OCI-LY1 (cell line): ENCODE measurements around the gene SSX7.
"Not testable (repeated sequence)": the region's sequence is repeated elsewhere in the genome, so short reads cannot be mapped to it uniquely, and the experiment has no call there.

Source experiments
- H2AFZ ChIP-seq: fragments of 200-600 bp; sonication (generic), shearing (Covaris generic); 2 replicates; pipeline ENCODE4 v1.6.0; 2014; ENCODE audit warnings: antibody characterized with exemption, mild to moderate bottlenecking, low read length
- H3F3A ChIP-seq: fragments of 200-600 bp; sonication (generic), shearing (Covaris generic); 2 replicates; pipeline ENCODE4 v1.6.0; 2014; ENCODE audit warnings: mild to moderate bottlenecking, antibody characterized with exemption, low read length, moderate library complexity; ENCODE audit not compliant: insufficient read depth
- H3K27ac ChIP-seq: fragments of 200-600 bp; sonication (generic); 2 replicates; pipeline ENCODE4 v1.5.1; 2014; ENCODE audit warnings: low read length, mixed run types, mild to moderate bottlenecking, low read depth; ENCODE audit not compliant: poor library complexity, severe bottlenecking
- H3K27me3 ChIP-seq: fragments of 200-600 bp; sonication (generic); 2 replicates; pipeline ENCODE4 v1.6.0; 2014; ENCODE audit warnings: antibody characterized with exemption, mild to moderate bottlenecking, low read length, moderate library complexity; ENCODE audit not compliant: insufficient read depth
- H3K36me3 ChIP-seq: fragments of 200-600 bp; sonication (generic); 2 replicates; pipeline ENCODE4 v1.6.1; 2014; ENCODE audit warnings: mild to moderate bottlenecking, antibody characterized with exemption, low read length, moderate library complexity, mixed read lengths; ENCODE audit not compliant: insufficient read depth
- H3K4me1 ChIP-seq: fragments of 200-600 bp; sonication (generic); 2 replicates; pipeline ENCODE4 v1.5.1; 2014; ENCODE audit warnings: mild to moderate bottlenecking, low read length, moderate library complexity; ENCODE audit not compliant: insufficient read depth, severe bottlenecking
- H3K4me2 ChIP-seq: fragments of 200-600 bp; sonication (generic), shearing (Covaris generic); 2 replicates; pipeline ENCODE4 v1.6.1; 2014; ENCODE audit warnings: low read length
- H3K4me3 ChIP-seq: fragments of 200-600 bp; sonication (generic); 2 replicates; pipeline ENCODE4 v1.5.1; 2014; ENCODE audit warnings: low read length, low read depth, mild to moderate bottlenecking, mixed read lengths; ENCODE audit not compliant: poor library complexity, severe bottlenecking
- H3K79me2 ChIP-seq: fragments of 200-600 bp; shearing (Covaris generic); 2 replicates; pipeline ENCODE4 v1.6.1; 2016; ENCODE audit warnings: mixed run types, low read length, mixed read lengths; ENCODE audit not compliant: insufficient read depth
- H3K9ac ChIP-seq: fragments of 200-600 bp; sonication (generic), shearing (Covaris generic); 2 replicates; pipeline ENCODE4 v1.6.1; 2014; ENCODE audit warnings: mild to moderate bottlenecking, low read length, mixed read lengths
- H3K9me2 ChIP-seq: fragments of 200-600 bp; sonication (generic), shearing (Covaris generic); 2 replicates; pipeline ENCODE4 v1.6.1; 2014; ENCODE audit warnings: low read depth, mild to moderate bottlenecking, low read length, mixed read lengths
- H3K9me3 ChIP-seq: fragments of 200-600 bp; shearing (Covaris generic); 2 replicates; pipeline ENCODE4 v1.6.1; 2014; ENCODE audit warnings: low read length, mixed read lengths
- H4K20me1 ChIP-seq: fragments of 200-600 bp; sonication (generic), shearing (Covaris generic); 2 replicates; pipeline ENCODE4 v1.6.0; 2016; ENCODE audit warnings: mild to moderate bottlenecking, low read length; ENCODE audit not compliant: insufficient read depth

SSX7 gene

GRCh38 chrX:52654800-52655199 lies at the start of gene SSX7:
SSX7 (minus strand) TSS chrX:52654900; CDS start chrX:52653472, 1,428 bp downstream.
- H3K4me1 ChIP-seq, H3K79me2 ChIP-seq: not testable (repeated sequence)

GRCh38 chrX:52692034-52692433 lies 37.3 kb upstream of the SSX7 start:
- H3K79me2 ChIP-seq, H3K4me1 ChIP-seq, H3K9me2 ChIP-seq, H3K9me3 ChIP-seq, H3K4me2 ChIP-seq, H3K9ac ChIP-seq, H4K20me1 ChIP-seq, H3K36me3 ChIP-seq, H3K27ac ChIP-seq, H3K4me3 ChIP-seq, H3F3A ChIP-seq, H3K27me3 ChIP-seq, H2AFZ ChIP-seq: not testable (repeated sequence)

More at GRCh38 chrX:52654800-52655199, at the start of gene SSX7:
- not testable (repeated sequence) for H3K9me3 ChIP-seq, H3K36me3 ChIP-seq, H3F3A ChIP-seq, H2AFZ ChIP-seq, H3K27ac ChIP-seq, H4K20me1 ChIP-seq, H3K4me2 ChIP-seq, H3K9me2 ChIP-seq, H3K9ac ChIP-seq, H3K4me3 ChIP-seq, H3K27me3 ChIP-seq

GRCh38 chrX:52662218-52662617 lies 7.5 kb upstream of the SSX7 start:
- not testable (repeated sequence) for H4K20me1 ChIP-seq, H2AFZ ChIP-seq, H3K9me3 ChIP-seq, H3K9me2 ChIP-seq, H3K4me2 ChIP-seq, H3K4me1 ChIP-seq, H3K27ac ChIP-seq, H3F3A ChIP-seq, H3K36me3 ChIP-seq, H3K27me3 ChIP-seq, H3K9ac ChIP-seq, H3K79me2 ChIP-seq, H3K4me3 ChIP-seq

GRCh38 chrX:52655475-52655874 lies 775 bp upstream of the SSX7 start:
- not testable (repeated sequence) for H3K9me3 ChIP-seq, H3K4me3 ChIP-seq, H3K27me3 ChIP-seq, H4K20me1 ChIP-seq, H3K36me3 ChIP-seq, H3K79me2 ChIP-seq, H3K9me2 ChIP-seq, H3K9ac ChIP-seq, H3F3A ChIP-seq, H3K4me1 ChIP-seq, H3K4me2 ChIP-seq, H3K27ac ChIP-seq, H2AFZ ChIP-seq

- H4K20me1 ChIP-seq, H3K4me3 ChIP-seq, H2AFZ ChIP-seq, H3K27me3 ChIP-seq, H3F3A ChIP-seq, H3K4me1 ChIP-seq, H3K27ac ChIP-seq, H3K4me2 ChIP-seq, H3K79me2 ChIP-seq, H3K9me2 ChIP-seq, H3K9me3 ChIP-seq, H3K9ac ChIP-seq, H3K36me3 ChIP-seq: not testable (repeated sequence)
These were observed 4.0 kb downstream of the SSX7 start for GRCh38 chrX:52650676-52651075.

- H3K27me3 ChIP-seq, H3K9ac ChIP-seq, H3K4me2 ChIP-seq, H3K79me2 ChIP-seq, H3K27ac ChIP-seq, H3K9me2 ChIP-seq, H3K36me3 ChIP-seq, H3K4me3 ChIP-seq, H3F3A ChIP-seq, H3K9me3 ChIP-seq, H2AFZ ChIP-seq, H3K4me1 ChIP-seq, H4K20me1 ChIP-seq: not testable (repeated sequence)
These were observed 5.7 kb downstream of the SSX7 start for GRCh38 chrX:52648956-52649355.

GRCh38 chrX:52628483-52628882 lies 26.2 kb downstream of the SSX7 start:
- H2AFZ ChIP-seq, H3K9me2 ChIP-seq, H3F3A ChIP-seq, H4K20me1 ChIP-seq, H3K9me3 ChIP-seq, H3K4me3 ChIP-seq, H3K27me3 ChIP-seq, H3K27ac ChIP-seq, H3K9ac ChIP-seq, H3K4me1 ChIP-seq, H3K4me2 ChIP-seq, H3K79me2 ChIP-seq, H3K36me3 ChIP-seq: not testable (repeated sequence)

GRCh38 chrX:52620661-52621060 lies 34.0 kb downstream of the SSX7 start:
- H3K4me1 ChIP-seq, H3K9me3 ChIP-seq, H3K4me3 ChIP-seq, H3K36me3 ChIP-seq, H3F3A ChIP-seq, H3K9ac ChIP-seq, H3K27me3 ChIP-seq, H3K27ac ChIP-seq, H4K20me1 ChIP-seq, H3K9me2 ChIP-seq, H3K4me2 ChIP-seq, H2AFZ ChIP-seq, H3K79me2 ChIP-seq: not testable (repeated sequence)
